Measurements from ENCODE around the gene ELAC2. TPM values are rescaled to one million over a fixed set of nuclear protein-coding genes. Genes with fewer than 3 reads are reported as not detected.

ELAC2 gene
- total RNA-seq, 1 donor from 2014 or later, result 69.9 TPM

DNA sequence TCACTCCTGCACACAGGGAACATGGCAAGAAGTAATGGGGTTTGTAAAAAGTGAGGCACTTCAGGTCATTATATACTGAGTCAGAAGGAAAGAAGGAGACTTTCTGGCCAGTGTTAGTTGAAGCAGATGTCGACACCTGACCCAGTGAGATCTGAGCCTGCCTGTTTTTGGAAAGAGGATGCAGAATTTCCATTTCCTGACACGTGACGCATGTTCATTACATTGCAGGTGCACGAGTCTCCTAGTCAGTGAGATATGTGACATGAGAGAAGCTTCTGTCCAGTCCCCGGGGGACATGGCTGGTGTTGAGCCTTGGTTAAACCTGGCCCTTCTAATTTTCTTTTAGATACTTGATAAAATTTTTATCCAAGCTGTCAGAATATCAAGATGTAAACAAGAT is 62.3 kb downstream of the ELAC2 start:
- DNase-seq (ENCODE audit: low read depth), result no peak

DNA sequence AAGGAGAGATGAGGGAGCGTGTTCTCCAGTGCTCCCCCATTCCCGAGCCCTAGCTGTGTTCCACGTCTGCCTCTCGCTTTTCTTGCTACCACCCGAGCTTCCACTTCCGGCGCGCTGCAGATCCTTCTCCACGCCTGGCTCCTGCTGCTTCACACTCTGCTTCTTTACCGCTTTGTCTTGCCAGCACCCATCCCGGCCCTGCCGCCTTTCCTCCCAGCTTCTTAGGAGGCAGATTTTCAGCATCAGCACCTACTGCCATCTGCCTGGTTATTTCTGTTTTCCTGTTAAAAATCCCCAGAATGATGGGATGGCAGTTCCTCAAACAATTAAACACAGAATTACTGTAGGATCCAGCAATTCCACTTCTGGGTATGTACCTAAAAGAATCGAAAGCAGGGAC is 64.7 kb downstream of the ELAC2 start:
- DNase-seq (ENCODE audit: low read depth), result no peak

DNA sequence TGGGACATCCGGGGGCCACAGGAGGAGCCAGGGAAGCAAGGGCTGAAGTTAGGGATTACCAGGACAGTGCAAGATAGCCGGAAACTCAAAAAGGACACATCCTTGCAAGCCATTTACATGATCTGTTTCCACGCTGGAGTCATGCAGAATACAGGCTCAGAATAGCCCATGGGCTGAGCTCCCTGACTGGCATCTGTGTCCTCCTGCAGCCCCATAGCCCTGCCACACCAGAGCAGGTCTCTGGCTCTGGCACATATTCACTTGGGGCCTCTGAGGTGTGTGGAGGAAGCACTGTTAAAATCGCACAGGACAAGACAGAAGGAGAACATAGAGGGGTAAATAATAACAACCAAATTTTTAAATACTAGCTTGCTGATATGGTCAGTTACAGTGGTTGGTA is 65.8 kb downstream of the ELAC2 start:
- no peak for DNase-seq (ENCODE audit: low read depth)

DNA sequence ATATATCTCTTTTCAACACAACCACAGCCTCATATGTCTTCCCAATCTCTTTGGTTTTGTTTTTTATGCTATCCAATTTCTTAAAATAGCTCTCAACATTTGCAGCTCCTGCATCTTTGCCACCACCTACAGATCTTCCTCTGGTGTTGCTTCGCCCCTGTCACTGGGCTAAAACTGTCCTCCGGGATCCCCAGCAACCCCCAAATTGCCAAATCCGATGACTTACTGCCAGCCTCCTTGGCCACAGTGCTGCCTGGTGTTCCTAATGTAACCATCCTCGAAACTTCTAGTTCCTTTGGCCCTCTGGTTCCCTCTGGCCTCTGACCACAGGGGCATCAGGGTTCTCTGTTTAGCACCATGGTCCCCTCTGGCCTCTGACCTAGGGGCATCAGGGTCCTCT is 70.8 kb downstream of the ELAC2 start:
- DNase-seq (ENCODE audit: low read depth), result no peak

Other genes starting within 250 kb of the ELAC2 start
- 0.05 and 0.36 TPM in 2 replicates for gene ARHGAP44, start 228.5 kb downstream of the ELAC2 start, total RNA-seq